ENCODE data around the gene EXOC4.

- TF ChIP-seq, protein P1, sequence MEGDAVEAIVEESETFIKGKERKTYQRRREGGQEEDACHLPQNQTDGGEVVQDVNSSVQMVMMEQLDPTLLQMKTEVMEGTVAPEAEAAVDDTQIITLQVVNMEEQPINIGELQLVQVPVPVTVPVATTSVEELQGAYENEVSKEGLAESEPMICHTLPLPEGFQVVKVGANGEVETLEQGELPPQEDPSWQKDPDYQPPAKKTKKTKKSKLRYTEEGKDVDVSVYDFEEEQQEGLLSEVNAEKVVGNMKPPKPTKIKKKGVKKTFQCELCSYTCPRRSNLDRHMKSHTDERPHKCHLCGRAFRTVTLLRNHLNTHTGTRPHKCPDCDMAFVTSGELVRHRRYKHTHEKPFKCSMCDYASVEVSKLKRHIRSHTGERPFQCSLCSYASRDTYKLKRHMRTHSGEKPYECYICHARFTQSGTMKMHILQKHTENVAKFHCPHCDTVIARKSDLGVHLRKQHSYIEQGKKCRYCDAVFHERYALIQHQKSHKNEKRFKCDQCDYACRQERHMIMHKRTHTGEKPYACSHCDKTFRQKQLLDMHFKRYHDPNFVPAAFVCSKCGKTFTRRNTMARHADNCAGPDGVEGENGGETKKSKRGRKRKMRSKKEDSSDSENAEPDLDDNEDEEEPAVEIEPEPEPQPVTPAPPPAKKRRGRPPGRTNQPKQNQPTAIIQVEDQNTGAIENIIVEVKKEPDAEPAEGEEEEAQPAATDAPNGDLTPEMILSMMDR (IDR thresholded peaks at IDR 0.05), result no peak
- TF ChIP-seq POLR2A (IDR thresholded peaks at IDR 0.05) (no peak), EP300 (IDR thresholded peaks at IDR 0.05) (no peak)
Measured at GRCh38 chr7:133819695-133820094, 566.8 kb downstream of the EXOC4 start.

Data from ovary (tissue), 3 donors.